ENCODE measurements around the gene CTDNEP1.

- TF ChIP-seq CTCF (IDR thresholded peaks at IDR 0.05; ENCODE audit: insufficient read depth, low read length, poor library complexity, severe bottlenecking) (no peak), EZH2phosphoT487 (conservative IDR thresholded peaks at IDR 0.05; ENCODE audit: low read length) (no peak)
Observed at GRCh38 chr17:7207120-7208001, 44.2 kb downstream of the CTDNEP1 start.
